GM21360 (cell line): ENCODE results near the gene PAM.
"Not testable (repeated sequence)": the region's sequence is repeated elsewhere in the genome, so short reads cannot be mapped to it uniquely, and the experiment has no call there.

ENCODE experiments used
- ATAC-seq: cut with Tn5 transposase; IDR thresholded peaks from one replicate; pipeline ENCODE4 v1.9.1; 2021; ENCODE audit warnings: mild to moderate bottlenecking, moderate library complexity; ENCODE audit not compliant: unreplicated experiment

PAM gene

GRCh38 chr5:102891175-102891574, 136.1 kb downstream of the PAM start:
- ATAC-seq = no peak

GRCh38 chr5:102893942-102894341, 138.8 kb downstream of the PAM start:
- ATAC-seq = no peak

- no peak for ATAC-seq
Measured at GRCh38 chr5:102895234-102895633, 140.1 kb downstream of the PAM start.

GRCh38 chr5:102895976-102896375, 140.9 kb downstream of the PAM start:
- no peak for ATAC-seq

GRCh38 chr5:102901424-102902134, 146.5 kb downstream of the PAM start:
- no peak for ATAC-seq

- ATAC-seq = no peak
Measured at GRCh38 chr5:102902135-102902448, 147.0 kb downstream of the PAM start.

- no peak for ATAC-seq
Measured at GRCh38 chr5:102902647-102903046, 147.5 kb downstream of the PAM start.

GRCh38 chr5:102903074-102903871, 148.2 kb downstream of the PAM start:
- ATAC-seq = no peak

- ATAC-seq = no peak
Measured at GRCh38 chr5:102905056-102905455, 150.0 kb downstream of the PAM start.

GRCh38 chr5:102907099-102907498, 152.0 kb downstream of the PAM start:
- not testable (repeated sequence) for ATAC-seq

- no peak for ATAC-seq
Measured at GRCh38 chr5:102910240-102911226, 155.4 kb downstream of the PAM start.

GRCh38 chr5:102911973-102912372, 156.9 kb downstream of the PAM start:
- no peak for ATAC-seq

GRCh38 chr5:102916109-102916508, 161.0 kb downstream of the PAM start:
- ATAC-seq = no peak

GRCh38 chr5:102918986-102919610, 164.0 kb downstream of the PAM start:
- no peak for ATAC-seq

- no peak for ATAC-seq
Measured at GRCh38 chr5:102920762-102921161, 165.7 kb downstream of the PAM start.

- ATAC-seq = no peak
Measured at GRCh38 chr5:102921341-102922044, 166.4 kb downstream of the PAM start.

GRCh38 chr5:102922111-102922720, 167.1 kb downstream of the PAM start:
- no peak for ATAC-seq

GRCh38 chr5:102922799-102923477, 167.8 kb downstream of the PAM start:
- ATAC-seq = no peak

- ATAC-seq = no peak
Measured at GRCh38 chr5:102924963-102925362, 169.9 kb downstream of the PAM start.
